HG03280 (cell line): ENCODE measurements around the gene ARHGDIG.

Experiments used
- ATAC-seq: cut with Tn5 transposase; IDR thresholded peaks from one replicate; pipeline ENCODE4 v1.9.1; 2021; ENCODE audit warnings: mild to moderate bottlenecking, moderate library complexity; ENCODE audit not compliant: unreplicated experiment

ARHGDIG gene

DNA sequence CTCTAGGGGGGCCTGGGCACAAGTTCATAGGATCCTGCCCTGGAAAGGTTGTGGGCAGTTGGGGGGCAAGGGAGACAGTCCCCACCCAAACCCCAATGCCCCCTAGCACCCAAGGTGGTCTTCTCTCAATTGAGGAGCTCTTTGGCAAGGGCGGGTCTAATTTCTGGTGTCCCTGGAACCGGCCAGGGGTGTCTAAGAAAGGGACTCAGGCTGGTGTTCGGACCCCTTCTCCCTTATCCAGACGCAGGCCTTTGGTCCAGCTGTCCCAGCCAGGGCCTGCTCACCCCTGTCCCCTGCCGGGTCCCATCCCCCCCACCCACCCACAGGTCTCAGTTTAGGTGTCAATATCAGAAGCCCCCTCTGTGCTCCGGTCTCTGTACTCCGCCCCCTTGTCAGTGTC lies 860 bp upstream of the ARHGDIG start:
- ATAC-seq = no peak

DNA sequence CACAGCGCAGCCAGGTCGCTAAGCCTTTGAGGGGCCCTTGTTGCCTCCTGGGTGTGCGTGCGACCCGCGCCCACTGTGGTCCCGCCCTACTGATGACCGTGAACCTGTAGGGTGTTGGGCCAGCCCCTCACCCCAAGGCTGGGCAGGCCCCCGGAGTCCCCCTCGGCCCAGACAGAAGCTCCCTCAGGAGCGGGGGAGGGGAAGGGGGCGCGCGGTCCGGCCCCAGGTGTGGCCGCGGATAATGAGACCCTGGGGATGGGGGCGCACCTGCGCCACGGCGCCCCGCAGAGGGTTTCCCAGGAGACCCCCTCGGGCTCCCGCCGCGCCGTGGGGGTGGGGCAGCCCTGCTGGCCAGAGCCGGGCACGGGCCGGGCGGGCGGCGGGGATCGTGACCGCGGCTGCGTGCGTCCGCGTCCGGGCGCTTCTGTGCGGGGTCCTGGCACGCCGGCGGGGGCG lies 358 bp upstream of the ARHGDIG start:
- ATAC-seq = no peak

DNA sequence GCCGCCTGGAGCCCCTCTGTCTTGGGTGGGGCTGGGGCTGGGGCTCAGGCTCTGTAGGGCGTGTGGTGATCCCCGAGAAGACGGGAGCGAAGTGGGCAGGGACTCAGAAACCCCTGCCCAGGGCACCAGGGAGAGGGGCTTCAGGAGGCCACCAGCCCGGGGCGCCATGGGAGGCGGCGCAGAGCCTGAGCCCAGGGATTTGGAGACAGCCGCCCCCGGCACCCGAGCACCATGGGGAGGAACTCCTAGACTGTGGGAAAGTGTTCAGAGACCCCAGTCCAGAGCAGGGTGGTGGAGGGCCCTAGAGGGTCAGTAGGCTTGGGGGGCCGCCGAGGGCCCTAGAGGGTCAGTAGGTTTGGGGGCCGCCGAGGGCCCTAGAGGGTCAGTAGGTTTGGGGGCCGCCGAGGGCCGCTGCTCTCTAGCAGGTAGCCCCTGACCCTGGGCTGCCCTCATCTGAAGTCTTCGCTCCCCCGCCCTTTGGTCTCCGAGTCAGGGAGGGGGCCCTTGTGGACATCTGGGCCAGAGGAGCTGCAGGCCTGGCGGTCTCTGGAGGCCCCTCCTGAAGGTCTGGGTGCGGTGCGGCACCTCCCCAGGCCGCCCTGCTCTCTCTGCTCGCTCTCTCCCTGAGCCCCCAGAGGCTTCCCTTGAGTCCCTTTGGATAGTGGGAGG lies 734 bp downstream of the ARHGDIG start:
- no peak for ATAC-seq

DNA sequence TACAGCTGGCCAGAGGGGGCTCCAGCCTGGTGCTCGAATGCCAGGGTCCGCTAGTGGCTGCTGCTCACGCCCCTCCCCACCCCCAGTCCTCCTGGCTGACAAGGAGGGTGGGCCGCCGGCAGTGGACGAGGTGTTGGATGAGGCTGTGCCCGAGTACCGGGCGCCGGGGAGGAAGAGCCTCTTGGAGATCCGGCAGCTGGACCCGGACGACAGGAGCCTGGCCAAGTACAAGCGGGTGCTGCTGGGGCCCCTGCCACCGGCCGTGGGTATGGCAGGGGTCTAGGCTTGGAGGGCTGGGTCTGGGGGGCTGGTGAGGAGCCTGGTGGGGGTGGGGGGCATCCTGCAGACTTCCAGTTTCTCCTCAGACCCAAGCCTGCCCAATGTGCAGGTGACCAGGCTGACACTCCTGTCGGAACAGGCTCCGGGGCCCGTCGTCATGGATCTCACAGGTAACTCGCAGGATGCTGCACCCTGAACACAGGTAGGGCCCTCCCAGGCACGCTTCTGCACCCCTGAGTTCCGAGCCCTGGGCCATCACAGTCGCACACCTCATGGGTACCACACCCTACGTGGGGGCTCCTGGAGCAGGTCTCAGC lies 1.4 kb downstream of the ARHGDIG start:
- ATAC-seq = no peak

DNA sequence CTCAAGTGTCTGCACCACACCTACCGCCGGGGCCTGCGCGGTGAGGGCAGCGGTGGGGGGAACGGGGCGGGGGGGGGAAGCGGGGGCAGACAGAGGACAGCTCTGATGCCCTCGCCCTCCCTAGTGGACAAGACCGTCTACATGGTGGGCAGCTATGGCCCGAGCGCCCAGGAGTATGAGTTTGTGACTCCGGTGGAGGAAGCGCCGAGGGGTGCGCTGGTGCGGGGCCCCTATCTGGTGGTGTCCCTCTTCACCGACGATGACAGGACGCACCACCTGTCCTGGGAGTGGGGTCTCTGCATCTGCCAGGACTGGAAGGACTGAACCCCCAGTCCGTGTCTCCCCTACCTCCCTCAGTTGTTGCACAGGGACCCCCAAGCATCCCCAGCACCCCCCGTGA lies 2.1 kb downstream of the ARHGDIG start:
- no peak for ATAC-seq

DNA sequence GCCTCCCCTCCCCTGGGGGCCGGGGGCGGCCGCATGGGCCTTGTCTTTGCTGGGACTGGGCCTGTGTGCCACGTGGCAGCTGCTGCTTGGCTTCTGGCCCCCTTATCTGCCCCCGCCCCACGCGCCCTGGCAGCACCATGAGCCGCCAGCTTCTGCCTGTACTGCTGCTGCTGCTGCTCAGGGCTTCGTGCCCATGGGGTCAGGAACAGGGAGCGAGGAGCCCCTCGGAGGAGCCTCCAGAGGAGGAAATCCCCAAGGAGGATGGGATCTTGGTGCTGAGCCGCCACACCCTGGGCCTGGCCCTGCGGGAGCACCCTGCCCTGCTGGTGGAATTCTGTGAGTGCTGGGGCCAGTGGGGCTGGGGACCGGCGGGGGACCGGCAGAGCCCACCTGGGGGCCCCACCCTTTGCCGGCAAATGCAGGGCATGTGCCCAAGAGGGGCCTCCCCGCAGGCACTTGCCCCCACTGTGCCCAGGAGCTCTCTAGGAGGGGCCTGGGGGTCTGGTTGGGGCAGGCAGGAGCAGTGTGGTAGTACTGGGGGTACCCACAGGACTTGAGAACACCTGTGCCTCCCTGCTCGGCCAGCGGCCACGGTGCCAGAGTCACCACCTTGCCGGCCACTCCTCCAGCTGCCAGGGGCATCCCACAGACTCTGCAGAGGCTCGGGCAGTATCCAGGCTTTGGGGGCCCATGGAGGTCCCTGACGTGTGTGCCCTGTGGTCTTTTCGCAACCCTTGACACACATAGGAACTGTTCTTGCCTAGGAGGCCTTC lies 2.8 kb downstream of the ARHGDIG start, which contains the start of gene PDIA2:
PDIA2 (plus strand) TSS at position 132 of the 773 bp plus-strand sequence; CDS start at position 138, 6 bp downstream.
- no peak for ATAC-seq

DNA sequence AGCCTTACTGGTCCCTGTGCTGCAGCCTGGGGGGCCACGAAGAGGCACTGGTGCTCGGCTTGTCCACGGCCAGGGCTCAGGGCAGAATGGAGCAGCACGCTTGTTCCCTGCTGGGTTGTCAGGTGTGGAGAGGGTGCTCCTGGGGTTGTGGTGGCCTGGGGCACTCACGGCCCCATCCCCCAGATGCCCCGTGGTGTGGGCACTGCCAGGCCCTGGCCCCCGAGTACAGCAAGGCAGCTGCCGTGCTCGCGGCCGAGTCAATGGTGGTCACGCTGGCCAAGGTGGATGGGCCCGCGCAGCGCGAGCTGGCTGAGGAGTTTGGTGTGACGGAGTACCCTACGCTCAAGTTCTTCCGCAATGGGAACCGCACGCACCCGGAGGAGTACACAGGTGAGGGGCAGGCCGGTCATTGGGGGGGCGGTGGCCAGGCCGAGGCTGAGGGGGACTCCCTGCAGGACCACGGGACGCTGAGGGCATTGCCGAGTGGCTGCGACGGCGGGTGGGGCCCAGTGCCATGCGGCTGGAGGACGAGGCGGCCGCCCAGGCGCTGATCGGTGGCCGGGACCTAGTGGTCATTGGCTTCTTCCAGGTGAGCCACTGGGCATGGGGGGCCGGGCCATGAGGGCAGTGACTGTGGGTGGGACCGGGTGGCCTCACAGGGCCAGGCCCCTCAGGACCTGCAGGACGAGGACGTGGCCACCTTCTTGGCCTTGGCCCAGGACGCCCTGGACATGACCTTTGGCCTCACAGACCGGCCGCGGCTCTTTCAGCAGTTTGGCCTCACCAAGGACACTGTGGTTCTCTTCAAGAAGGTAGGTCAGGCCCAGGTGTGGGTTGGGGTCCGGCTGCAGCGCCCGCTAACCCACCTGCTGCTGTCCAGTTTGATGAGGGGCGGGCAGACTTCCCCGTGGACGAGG lies 4.1 kb downstream of the ARHGDIG start:
- ATAC-seq = no peak

DNA sequence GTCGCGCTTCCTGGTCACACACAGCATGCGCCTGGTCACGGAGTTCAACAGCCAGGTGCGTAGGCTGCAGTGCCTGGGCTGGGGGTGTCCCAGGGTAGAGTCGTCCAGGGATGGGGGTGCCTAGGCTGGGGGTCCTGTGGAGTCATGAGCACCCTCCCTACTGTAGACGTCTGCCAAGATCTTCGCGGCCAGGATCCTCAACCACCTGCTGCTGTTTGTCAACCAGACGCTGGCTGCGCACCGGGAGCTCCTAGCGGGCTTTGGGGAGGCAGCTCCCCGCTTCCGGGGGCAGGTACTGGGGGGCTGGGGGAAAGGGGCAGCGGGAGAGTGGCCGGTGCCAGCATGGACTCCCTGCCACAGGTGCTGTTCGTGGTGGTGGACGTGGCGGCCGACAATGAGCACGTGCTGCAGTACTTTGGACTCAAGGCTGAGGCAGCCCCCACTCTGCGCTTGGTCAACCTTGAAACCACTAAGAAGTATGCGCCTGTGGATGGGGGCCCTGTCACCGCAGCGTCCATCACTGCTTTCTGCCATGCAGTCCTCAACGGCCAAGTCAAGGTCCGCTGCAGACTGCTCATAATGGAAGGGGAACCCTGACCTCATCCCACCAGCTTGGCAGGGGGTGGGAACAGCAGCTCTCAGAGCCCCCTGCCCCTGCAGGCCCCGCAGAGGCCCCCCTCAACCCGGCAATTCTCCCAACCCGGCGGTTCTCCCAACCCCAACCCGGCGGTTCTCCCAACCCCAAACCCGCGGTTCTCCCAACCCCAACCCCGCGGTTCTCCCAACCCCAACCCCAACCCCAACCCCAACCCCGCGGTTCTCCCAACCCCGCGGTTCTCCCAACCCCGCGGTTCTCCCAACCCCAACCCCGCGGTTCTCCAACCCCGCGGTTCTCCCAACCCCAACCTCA lies 5.0 kb downstream of the ARHGDIG start:
- ATAC-seq = no peak

DNA sequence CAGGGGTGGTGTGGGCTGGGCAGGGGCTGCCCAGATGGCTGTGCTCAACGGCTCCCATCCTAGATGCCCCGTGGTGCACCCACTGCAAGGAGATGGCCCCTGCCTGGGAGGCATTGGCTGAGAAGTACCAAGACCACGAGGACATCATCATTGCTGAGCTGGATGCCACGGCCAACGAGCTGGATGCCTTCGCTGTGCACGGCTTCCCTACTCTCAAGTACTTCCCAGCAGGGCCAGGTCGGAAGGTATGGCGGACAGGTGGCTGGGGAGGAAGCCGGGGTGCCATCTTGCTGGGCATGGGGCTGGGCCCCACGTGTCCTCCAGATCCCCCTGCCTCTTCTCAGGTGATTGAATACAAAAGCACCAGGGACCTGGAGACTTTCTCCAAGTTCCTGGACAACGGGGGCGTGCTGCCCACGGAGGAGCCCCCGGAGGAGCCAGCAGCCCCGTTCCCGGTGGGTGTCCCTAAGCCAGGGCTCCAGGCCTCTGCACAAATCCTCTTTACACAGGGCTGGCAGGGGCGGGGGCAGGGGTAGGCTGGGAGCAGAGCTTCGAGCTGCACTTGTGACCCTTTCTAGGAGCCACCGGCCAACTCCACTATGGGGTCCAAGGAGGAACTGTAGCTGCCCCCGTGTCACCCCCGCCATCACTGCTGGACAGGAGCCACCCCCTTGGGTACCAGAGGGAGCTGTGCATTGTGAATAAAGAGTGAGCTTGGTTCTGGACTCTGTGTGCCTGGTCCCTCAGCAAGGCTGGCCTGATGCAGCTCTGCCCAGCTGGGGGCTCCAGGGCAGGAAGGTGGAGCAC lies 6.3 kb downstream of the ARHGDIG start:
- no peak for ATAC-seq

DNA sequence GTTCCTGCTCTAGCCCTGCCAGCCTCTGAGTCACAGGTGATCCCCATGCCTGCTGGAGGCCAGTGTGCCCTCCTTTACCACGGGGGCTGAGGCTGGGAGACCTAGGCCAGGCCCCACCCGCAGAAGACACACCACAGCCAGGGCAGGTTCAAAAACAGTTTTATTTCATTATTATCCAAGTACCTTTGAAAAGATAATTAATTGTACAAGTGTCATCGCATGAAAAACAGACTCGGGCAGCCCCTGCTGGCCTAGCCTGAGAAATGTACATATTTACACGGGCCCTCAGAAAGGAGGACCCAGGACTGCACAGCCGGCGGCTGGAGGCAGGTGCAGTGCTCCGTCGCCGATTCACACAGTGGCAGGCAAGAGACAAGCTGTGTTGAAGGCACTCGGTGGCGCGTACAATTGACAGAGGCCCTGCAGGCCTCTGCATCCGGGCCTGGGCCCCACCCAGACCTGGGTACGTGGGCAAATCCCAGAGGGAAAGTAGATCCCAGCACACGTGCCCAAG lies 7.0 kb downstream of the ARHGDIG start:
- ATAC-seq = no peak

DNA sequence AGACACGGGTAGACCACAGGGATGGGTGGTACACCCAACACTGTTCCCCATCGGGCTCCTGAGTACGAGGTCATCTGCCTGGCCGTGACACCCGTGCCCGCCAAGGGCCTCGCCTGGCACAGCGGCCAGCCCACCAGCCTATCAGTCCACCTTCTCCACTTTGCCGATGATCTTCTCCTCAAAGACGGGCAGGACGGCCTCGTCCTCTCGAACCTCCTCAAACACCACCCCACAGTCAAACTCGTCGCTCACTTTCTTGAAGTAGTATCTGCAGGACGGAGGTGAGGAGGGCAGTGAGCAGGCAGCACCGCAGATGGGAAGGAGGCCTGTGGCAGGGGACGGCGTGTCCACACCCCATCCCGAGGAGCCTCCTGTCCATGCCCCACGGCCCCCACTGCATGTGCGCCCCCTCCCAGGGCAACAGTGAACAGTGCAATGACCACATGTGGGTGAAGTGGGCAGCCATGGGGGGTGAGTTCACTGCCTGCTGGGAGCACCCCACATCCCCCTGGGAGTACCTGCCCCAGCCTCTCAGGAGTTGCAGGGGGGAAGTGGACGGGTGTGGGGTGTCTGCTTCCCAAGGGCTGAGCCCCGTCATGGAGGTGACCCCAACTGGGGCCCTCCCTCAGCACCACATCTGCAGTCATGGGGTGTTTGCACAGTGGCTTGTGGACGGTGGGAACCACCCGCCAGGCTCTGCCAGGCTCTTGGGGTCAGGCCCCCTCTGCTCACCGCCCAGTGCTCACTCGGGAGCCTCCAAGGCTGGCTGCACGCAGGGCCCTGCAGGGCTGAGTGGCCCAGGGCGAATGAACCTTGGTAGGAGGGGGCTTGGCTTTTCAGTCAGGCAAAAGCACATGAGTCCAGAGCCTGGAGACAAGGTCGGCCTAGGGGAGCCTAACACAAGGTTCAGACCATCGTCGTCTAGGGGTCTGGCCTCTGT lies 7.9 kb downstream of the ARHGDIG start:
- ATAC-seq = no peak

DNA sequence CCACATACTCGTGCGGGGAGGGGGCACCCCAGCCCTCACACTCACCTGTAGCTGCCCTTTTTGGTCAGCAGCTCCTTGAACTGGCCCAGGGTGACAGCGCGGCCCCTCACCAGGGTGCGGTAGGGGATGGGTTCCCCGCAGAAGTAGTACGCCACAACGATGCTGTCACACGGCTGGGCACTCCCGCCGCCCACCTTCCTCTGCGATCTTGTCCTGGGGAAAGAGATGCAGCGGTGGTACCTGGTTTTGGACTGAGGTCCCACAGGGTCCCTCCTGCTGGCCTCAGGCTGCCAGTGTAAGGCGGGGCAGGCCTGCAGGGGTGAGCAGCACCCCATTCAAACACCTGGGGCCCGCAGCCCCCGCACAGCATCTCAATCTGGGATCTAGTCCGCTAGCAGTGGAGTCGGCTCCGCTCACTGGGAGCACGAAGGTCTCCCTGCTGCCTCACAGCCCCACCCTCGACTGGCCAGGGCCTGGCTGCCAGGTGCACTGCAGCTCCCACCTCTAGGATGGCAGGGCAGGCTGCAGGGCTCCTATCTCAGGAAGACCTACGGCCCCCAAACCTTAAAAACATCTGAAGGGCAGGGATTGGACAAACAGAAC lies 9.1 kb downstream of the ARHGDIG start:
- no peak for ATAC-seq

DNA sequence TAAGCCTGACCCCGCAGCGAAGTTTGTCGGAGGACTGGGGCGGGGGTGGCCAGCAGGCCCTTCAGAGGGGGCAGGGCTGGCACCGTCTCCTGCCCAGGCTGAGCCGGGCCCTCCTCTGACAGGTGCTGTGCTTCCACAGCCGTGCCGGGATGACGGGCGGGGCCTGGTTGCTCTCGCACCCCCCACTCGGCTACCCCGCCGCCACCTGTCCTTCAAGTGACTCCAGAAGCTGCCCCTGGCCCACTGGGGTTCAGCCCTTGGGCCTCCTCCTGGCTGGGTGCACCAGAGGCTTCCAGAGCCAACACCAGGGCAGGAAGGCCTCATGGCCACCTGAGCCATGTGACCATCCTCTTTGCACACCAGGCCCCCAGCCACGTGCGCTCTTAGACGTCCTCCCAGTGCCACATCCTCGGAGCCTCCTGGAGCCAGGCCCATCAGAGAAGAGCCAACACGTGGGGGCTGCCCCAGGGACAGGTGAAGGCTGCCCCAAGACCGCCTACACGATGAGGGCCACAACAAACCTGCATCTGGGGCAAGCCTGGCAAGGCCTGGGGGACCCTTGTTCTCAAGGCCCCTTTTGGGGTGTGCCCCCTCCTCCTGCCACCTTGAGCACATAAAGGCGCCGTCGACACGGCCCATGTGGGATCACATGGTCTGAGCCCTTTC lies 9.8 kb downstream of the ARHGDIG start:
- no peak for ATAC-seq

DNA sequence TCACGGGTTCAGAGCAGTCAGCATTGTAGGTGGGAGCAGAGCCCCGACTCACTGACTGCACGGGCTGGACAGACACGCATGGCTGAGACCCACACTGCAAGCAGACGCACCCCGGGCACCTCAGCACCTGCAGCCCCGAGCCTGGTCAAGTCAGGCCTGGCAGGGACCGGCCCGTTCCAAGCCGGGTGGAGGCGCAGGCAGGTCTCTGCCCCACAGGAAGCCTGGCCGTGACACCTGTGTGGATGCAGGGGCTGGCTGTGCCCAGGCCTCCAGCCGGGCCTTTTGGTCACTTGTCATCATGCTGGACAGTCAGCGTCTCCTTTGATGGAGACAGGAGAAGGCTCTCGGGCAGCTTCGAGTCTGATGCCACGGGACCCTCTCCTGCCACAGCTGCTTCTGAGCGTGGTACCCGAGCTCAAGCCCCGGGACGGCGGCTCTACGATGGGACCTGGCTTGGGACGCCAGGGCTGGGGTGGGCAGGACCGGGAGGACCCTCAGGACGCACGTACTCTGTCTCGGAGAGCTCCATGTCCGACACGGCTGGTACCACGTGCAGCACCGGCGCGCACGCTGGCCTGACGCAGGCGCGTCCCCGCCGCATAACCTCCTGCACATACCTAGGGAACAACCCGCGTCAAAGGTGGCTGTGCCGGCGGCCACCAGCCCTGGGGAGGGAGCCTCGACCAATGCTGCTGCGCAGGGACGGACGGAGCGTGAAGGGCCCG lies 10.5 kb downstream of the ARHGDIG start:
- no peak for ATAC-seq

DNA sequence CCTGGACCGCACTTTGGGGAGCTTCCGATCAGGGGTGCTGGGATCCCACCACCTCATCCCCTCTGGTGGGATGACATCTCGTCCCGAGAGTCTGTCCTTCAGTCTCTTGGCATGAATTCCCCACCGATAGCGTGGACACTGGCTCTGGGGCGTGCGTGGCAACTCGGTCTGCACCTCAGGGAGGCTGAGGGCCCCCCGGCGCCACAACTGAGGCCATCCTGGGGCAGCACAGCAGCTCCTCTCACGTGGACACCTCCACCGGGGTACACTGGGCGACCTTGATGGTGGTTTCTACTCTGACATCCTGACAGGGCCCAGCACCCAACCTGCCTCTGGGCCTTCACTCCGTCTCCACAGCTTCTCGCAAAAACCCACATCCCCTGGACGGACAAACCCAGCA lies 11.1 kb downstream of the ARHGDIG start:
- no peak for ATAC-seq
